Epithelial cell of esophagus (primary cell): ENCODE results near the gene GSE1.
A peak's percentile ranks its signal among the peaks of the same experiment; 100 is the strongest.

Experiments used
- DNase-seq: peaks from one replicate; pipeline ENCODE4 v3.0.0; 2010; ENCODE audit warnings: low read depth
- H3K4me3 ChIP-seq: 2 replicates; pipeline ENCODE4 v1.5.1; 2011; ENCODE audit warnings: mild to moderate bottlenecking, low read length, control low read depth
- CTCF ChIP-seq: IDR thresholded peaks from 2 replicates; pipeline ENCODE4 v1.5.1; 2011; ENCODE audit warnings: low read depth, mild to moderate bottlenecking, low read length, control low read depth, inconsistent platforms; ENCODE audit not compliant: insufficient read depth; ENCODE audit errors: missing control alignments

Gene GSE1

GRCh38 chr16:85697431-85697830 is 84.3 kb downstream of the GSE1 start:
- H3K4me3 ChIP-seq: no peak overlapping the region
- no peak for TF ChIP-seq CTCF
- peak; percentile 72 for DNase-seq

- no peak for TF ChIP-seq CTCF
- no peak overlapping the region for H3K4me3 ChIP-seq
- no peak for DNase-seq
Observed at GRCh38 chr16:85698459-85698891, 85.4 kb downstream of the GSE1 start.

GRCh38 chr16:85698935-85699558 is 85.9 kb downstream of the GSE1 start:
- no peak for TF ChIP-seq CTCF
- no peak overlapping the region for H3K4me3 ChIP-seq
- DNase-seq: no peak

DNA sequence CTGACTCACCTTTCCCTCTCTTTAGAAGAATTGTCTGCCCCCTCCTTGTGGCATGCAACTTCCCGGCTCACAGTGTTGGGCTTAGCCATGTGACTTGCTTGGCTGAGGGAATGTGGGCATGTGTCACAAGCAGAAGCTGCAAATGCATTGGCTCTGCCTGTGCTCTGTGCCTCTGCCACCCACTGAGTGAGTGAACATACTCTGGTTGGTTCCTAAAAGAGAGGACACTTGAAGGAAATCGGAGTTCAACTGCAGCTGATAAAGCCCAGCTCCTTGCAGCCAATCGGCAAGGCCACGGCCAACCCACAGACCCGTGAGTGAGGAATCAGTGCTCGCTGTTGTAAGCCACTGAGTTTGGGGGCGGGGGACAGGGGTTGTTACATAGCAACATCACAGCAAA is 86.5 kb downstream of the GSE1 start:
- peak; percentile 65 for DNase-seq
- TF ChIP-seq CTCF: no peak
- no peak overlapping the region for H3K4me3 ChIP-seq

DNA sequence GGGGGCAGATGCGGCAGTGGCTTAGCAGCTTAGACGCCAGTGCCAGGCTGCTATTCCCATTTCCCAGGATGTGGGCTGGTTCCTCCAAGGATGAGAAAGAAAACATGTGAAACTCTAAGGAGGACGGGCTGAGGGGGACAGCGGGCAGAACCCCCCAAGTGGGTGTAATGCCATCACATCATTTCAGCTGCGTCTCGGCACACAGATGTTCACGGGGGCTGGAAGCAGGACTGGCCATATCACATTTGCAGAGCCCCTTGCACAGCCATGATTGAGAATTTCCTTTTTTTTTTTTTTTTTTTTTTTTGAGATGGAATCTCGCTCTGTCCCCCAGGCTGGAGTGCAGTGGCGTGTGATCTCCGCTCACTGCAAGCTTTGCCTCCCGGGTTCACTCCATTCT is 90.9 kb downstream of the GSE1 start:
- no peak for DNase-seq
- no peak overlapping the region for H3K4me3 ChIP-seq
- TF ChIP-seq CTCF: no peak

- no peak for TF ChIP-seq CTCF
- no peak overlapping the region for H3K4me3 ChIP-seq
- DNase-seq: no peak
Observed at GRCh38 chr16:85704900-85705846, 92.1 kb downstream of the GSE1 start.

DNA sequence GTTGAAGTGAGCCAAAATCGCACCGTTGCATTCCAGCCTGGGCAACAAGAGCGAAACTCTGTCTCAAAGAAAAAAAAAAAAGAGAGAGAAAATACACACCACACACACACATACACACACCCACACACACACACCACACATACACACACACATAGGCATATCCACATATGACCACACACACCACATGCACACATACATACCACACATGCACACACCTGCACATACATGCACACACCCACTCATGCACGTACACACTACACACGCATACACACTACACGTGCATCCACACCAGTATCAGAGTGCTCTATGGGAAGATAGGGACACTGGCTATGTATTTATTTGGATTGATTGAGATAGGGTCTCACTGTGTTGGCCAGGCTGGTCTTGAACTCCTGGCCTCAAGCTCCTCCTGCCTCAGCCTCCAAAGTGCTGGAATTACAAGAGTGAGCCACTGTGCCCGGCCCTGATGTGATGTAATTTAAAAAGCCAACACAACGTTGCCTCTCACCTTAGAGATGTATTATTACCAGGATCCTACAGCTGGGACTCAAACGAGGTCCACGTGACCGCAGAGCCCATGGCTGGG is 93.4 kb downstream of the GSE1 start:
- TF ChIP-seq CTCF: no peak
- H3K4me3 ChIP-seq: no peak overlapping the region
- no peak for DNase-seq
